HepG2 (cell line): ENCODE results near the gene TMX4. TPM values are rescaled to one million over a fixed set of nuclear protein-coding genes. Genes with fewer than 3 reads are reported as not detected.

Experiments
- ATF4 ChIP-seq, 2 experiments: fragments of 450-650 bp in 1 of 2; sonication (generic) in 1 of 2; formaldehyde crosslinking; IDR thresholded peaks; 2 replicates each; pipeline versions ENCODE4 v1.5.0 to v1.8.0; 2020 to 2022; ENCODE audit warnings: mild to moderate bottlenecking in 1 of 2, missing genetic modification reagents in 1 of 2
- NFE2 ChIP-seq: sonication (generic); formaldehyde crosslinking; IDR thresholded peaks from 2 replicates; pipeline ENCODE4 v1.4.0; 2020; ENCODE audit warnings: missing genetic modification reagents
- NR0B2 ChIP-seq: sonication (generic); formaldehyde crosslinking; IDR thresholded peaks from 2 replicates; pipeline ENCODE4 v1.4.0; 2020; ENCODE audit warnings: mild to moderate bottlenecking, missing genetic modification reagents
- PPARG ChIP-seq: conservative IDR thresholded peaks from 2 replicates; pipeline ENCODE4 v1.6.1; 2016; ENCODE audit warnings: missing biosample characterization, missing genetic modification reagents
- ZMAT3 ChIP-seq: sonication (generic); formaldehyde crosslinking; conservative IDR thresholded peaks from 2 replicates; pipeline ENCODE4 v1.7.0; 2021; ENCODE audit warnings: missing genetic modification reagents
- ZNF260 ChIP-seq: sonication (generic); formaldehyde crosslinking; IDR thresholded peaks from 2 replicates; pipeline ENCODE4 v1.4.0; 2020; ENCODE audit warnings: missing genetic modification reagents, low read depth, mild to moderate bottlenecking, borderline replicate concordance
- ZNF407 ChIP-seq: sonication (generic); formaldehyde crosslinking; IDR thresholded peaks from one replicate; pipeline ENCODE4 v1.5.1; 2020; ENCODE audit warnings: mild to moderate bottlenecking, missing genetic modification reagents; ENCODE audit errors: not compliant biosample characterization
- polyA plus RNA-seq, 8 experiments: library from polyadenylated mRNA; depleted of rRNA in 3 of 8; stranded (reverse) in 7 of 8; unstranded in 1 of 8; fragments of >200 nt; fragmentation: Illumina TruSeq in 4 of 8; extraction: Trizol in 4 of 8; gene quantifications; 2 replicates each; pipeline versions ENCODE4 v1.2.1 to v1.2.3, GENCODE V29; 2011 to 2016; ENCODE audit warnings: low read depth in 4 of 8, missing spikeins in 1 of 8, mixed read lengths in 1 of 8; ENCODE audit not compliant: insufficient read depth in 1 of 8
- total RNA-seq, 5 experiments: library from RNA; depleted of rRNA; stranded (reverse); fragments of >200 nt; fragmentation: Illumina TruSeq; extraction: Trizol; gene quantifications; 2 replicates each; pipeline ENCODE4 v1.2.3, GENCODE V29; 2016; ENCODE audit warnings: low read depth in 1 of 5

TMX4 gene
- total and polyA plus RNA-seq, 2 of the 13 experiments (the other 11 are each of a cell fraction or from before 2014, with no cell fraction given), result 7.6 to 21.4 TPM

- TF ChIP-seq ZNF407 (CRISPR knock-in tag), result no peak
- TF ChIP-seq ZMAT3, result no peak
- no peak for TF ChIP-seq NFE2 (CRISPR knock-in tag)
- TF ChIP-seq ATF4 (CRISPR knock-in tag; IDR thresholded peaks at IDR 0.05), result no peak
- no peak for TF ChIP-seq ZNF260 (CRISPR knock-in tag)
- TF ChIP-seq PPARG, result no peak
- TF ChIP-seq NR0B2 (CRISPR knock-in tag), result no peak
Measured at GRCh38 chr20:8065691-8066090, 46.1 kb upstream of the TMX4 start (continued).
